KMS-11 (cell line): ENCODE data around the gene TAF1.
"Not testable (repeated sequence)": the region's sequence is repeated elsewhere in the genome, so short reads cannot be mapped to it uniquely, and the experiment has no call there.

Experiments used
- H2AFZ ChIP-seq: fragments of 200-600 bp; sonication (generic); 2 replicates; pipeline ENCODE4 v1.6.1; 2016; ENCODE audit warnings: antibody characterized with exemption, mixed run types, low read depth
- H3K27ac ChIP-seq: fragments of 200-600 bp; sonication (generic); 2 replicates; pipeline ENCODE4 v1.6.1; 2016; ENCODE audit warnings: mild to moderate bottlenecking, mixed run types
- H3K27me3 ChIP-seq: fragments of 200-600 bp; sonication (generic); 2 replicates; pipeline ENCODE4 v1.6.1; 2017; ENCODE audit warnings: mild to moderate bottlenecking, low read depth, mixed run types, moderate library complexity; ENCODE audit not compliant: insufficient read depth
- H3K36me3 ChIP-seq: fragments of 200-600 bp; sonication (generic); 2 replicates; pipeline ENCODE4 v1.6.1; 2017; ENCODE audit warnings: mild to moderate bottlenecking, mixed run types; ENCODE audit not compliant: insufficient read depth
- H3K4me1 ChIP-seq: fragments of 200-600 bp; sonication (generic); 2 replicates; pipeline ENCODE4 v1.6.1; 2016; ENCODE audit warnings: mild to moderate bottlenecking, low read depth, mixed run types; ENCODE audit not compliant: poor library complexity, severe bottlenecking
- H3K4me2 ChIP-seq: fragments of 200-600 bp; sonication (generic); 2 replicates; pipeline ENCODE4 v1.7.0; 2016; ENCODE audit warnings: mild to moderate bottlenecking, mixed run types
- H3K4me3 ChIP-seq: fragments of 200-600 bp; sonication (generic); IDR thresholded peaks from 2 replicates; pipeline ENCODE4 v1.6.1; 2017; ENCODE audit warnings: low read depth, low read length, mixed read lengths; ENCODE audit not compliant: insufficient read depth
- H3K79me2 ChIP-seq: fragments of 200-600 bp; sonication (generic); 2 replicates; pipeline ENCODE4 v1.6.1; 2016; ENCODE audit warnings: low read depth, mixed run types; ENCODE audit not compliant: insufficient read depth
- H3K9ac ChIP-seq: fragments of 200-600 bp; sonication (generic); 2 replicates; pipeline ENCODE4 v1.6.1; 2016; ENCODE audit warnings: mild to moderate bottlenecking, mixed run types
- H4K20me1 ChIP-seq: fragments of 200-600 bp; sonication (generic); 2 replicates; pipeline ENCODE4 v1.6.1; 2016; ENCODE audit warnings: mild to moderate bottlenecking, mixed run types; ENCODE audit not compliant: insufficient read depth
- TF ChIP-seq, protein P1 (sequence below): fragments of 200-600 bp; sonication (generic); conservative IDR thresholded peaks from 2 replicates; pipeline ENCODE4 v1.6.1; 2017; ENCODE audit warnings: low read depth, mild to moderate bottlenecking, antibody characterized with exemption, low read length, moderate library complexity, mixed read lengths

TAF1 gene

DNA sequence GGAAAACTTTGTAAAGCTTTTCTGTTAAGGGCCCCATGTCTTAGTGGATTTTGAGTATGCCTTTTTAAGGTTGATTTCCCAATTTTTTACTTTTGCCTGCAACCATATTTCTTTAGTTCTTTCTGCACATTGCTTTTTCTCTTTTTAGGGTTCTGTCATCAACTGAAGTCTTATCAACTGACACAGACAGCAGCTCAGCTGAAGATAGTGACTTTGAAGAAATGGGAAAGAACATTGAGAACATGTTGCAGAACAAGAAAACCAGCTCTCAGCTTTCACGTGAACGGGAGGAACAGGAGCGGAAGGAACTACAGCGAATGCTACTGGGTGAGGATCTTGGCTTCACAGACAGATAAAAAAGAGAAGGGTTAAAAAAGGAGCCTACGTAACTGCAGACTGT lies 27.8 kb downstream of the TAF1 start:
- Histone ChIP-seq H3K9ac (no peak overlapping the region), H4K20me1 (no peaks in the 10 kb centered on the region), H3K4me2 (no peak overlapping the region), H3K27me3 (no peaks in the 10 kb centered on the region), H2AFZ (no peak overlapping the region), H3K4me1 (no peaks in the 10 kb centered on the region), H3K36me3 (no peaks in the 10 kb centered on the region), H3K79me2 (no peaks in the 10 kb centered on the region), H3K4me3 (no peak overlapping the region), H3K27ac (no peak overlapping the region)
- TF ChIP-seq, protein P1, sequence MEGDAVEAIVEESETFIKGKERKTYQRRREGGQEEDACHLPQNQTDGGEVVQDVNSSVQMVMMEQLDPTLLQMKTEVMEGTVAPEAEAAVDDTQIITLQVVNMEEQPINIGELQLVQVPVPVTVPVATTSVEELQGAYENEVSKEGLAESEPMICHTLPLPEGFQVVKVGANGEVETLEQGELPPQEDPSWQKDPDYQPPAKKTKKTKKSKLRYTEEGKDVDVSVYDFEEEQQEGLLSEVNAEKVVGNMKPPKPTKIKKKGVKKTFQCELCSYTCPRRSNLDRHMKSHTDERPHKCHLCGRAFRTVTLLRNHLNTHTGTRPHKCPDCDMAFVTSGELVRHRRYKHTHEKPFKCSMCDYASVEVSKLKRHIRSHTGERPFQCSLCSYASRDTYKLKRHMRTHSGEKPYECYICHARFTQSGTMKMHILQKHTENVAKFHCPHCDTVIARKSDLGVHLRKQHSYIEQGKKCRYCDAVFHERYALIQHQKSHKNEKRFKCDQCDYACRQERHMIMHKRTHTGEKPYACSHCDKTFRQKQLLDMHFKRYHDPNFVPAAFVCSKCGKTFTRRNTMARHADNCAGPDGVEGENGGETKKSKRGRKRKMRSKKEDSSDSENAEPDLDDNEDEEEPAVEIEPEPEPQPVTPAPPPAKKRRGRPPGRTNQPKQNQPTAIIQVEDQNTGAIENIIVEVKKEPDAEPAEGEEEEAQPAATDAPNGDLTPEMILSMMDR, result no peak

DNA sequence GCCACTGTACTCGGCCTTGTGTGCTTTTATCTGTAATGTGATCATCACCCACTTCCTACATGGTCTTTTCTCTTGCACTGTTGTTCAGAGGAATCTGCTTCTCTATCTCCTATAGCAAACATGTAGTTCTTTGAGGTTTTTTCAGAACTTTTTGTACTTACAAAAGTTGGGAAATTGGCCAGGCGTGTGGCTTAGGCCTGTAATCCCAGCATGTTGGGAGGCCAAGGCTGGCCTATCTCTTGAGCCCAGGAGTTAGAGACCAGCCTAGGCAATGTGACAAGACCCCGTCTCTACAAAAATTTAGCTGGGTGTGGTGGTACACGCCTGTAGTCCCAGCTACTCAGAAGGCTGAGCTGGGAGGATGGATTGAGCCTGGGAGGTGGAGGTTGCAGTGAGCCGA lies 30.4 kb downstream of the TAF1 start:
- Histone ChIP-seq H2AFZ (no peak overlapping the region), H3K27me3 (no peaks in the 10 kb centered on the region), H4K20me1 (no peaks in the 10 kb centered on the region), H3K4me1 (no peaks in the 10 kb centered on the region), H3K27ac (no peak overlapping the region), H3K36me3 (no peaks in the 10 kb centered on the region), H3K79me2 (no peaks in the 10 kb centered on the region), H3K4me2 (no peak overlapping the region), H3K4me3 (no peak overlapping the region), H3K9ac (no peak overlapping the region)
- TF ChIP-seq, protein P1, result no peak

DNA sequence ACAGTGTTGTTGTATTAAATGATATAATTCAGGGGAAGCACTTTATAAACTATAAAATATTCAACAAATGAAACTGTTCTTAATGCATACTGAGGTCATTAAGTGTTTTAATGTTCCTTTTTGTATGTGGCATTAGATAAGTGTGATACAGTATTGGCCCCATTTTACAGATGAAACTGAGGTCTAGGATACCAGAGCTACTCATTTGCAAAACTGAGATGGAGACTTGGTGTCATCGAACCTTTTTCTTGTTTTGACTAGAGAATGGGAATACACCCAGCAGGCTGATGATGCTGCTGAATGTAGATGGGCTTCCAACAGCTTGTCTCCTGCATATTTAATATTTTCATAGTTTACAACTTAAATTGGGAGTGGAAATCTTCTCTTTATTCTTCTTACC lies 34.6 kb downstream of the TAF1 start:
- Histone ChIP-seq H3K4me1 (no peaks in the 10 kb centered on the region), H3K4me3 (no peak overlapping the region), H3K27me3 (no peaks in the 10 kb centered on the region), H3K9ac (no peak overlapping the region), H2AFZ (no peak overlapping the region), H4K20me1 (no peaks in the 10 kb centered on the region), H3K79me2 (no peaks in the 10 kb centered on the region), H3K4me2 (no peak overlapping the region), H3K36me3 (no peaks in the 10 kb centered on the region), H3K27ac (no peak overlapping the region)
- TF ChIP-seq, protein P1, result no peak

DNA sequence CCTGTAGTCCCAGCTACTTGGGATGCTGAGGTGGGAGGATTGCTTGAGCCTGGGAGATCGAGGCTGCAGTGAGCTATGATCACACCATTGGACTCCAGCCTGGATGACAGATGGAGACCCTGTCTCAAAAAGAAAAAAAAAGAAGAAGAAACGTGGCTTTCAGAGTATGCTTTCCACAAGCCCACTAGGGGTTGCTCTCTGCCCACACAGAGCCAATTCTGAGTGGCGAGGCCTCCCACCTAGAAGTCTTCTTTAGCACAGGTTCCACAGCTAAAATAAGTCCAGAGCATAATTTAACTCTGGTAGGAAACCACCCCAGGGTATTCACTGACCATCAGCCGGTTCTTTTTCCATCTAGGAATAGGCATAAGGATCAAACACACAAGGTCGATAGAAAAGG lies 50.1 kb downstream of the TAF1 start:
- H3K4me2 ChIP-seq, H2AFZ ChIP-seq, H3K79me2 ChIP-seq, H3K36me3 ChIP-seq, H3K4me1 ChIP-seq, H3K9ac ChIP-seq, H4K20me1 ChIP-seq, H3K27me3 ChIP-seq, H3K27ac ChIP-seq, H3K4me3 ChIP-seq: not testable (repeated sequence)

DNA sequence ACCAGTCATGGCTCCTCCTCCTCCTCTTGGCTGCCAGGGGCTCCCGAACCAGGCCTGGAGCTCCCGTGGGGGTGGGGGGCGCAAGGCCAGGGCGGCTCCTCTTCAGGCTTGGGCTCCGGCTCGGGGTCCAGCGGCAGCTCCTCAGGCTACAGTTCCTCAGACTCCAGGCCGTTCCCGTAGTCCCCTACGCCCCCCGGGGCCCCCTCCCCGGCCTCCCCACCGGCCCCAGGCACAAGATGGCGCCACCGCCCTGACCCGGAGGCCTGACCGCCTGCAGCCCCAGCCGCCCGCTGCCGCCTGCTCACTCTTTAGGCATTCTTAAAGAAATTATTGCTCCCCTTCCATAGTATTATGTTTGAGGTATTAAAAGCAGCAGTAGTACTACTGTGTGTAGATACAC lies 54.5 kb downstream of the TAF1 start:
- H3K4me2 ChIP-seq, result no peak overlapping the region
- no peaks in the 10 kb centered on the region for H3K4me1 ChIP-seq
- H3K27me3 ChIP-seq, result no peaks in the 10 kb centered on the region
- TF ChIP-seq, protein P1, result no peak
- no peak overlapping the region for H3K27ac ChIP-seq
- no peaks in the 10 kb centered on the region for H3K79me2 ChIP-seq
- H3K9ac ChIP-seq, result no peak overlapping the region
- H3K36me3 ChIP-seq, result no peaks in the 10 kb centered on the region
- no peak overlapping the region for H3K4me3 ChIP-seq
- no peak overlapping the region for H2AFZ ChIP-seq
- H4K20me1 ChIP-seq, result no peaks in the 10 kb centered on the region
